ENCODE results near the gene PWWP3B.
A peak's percentile ranks its signal among the peaks of the same experiment; 100 is the strongest.

Gene PWWP3B

GRCh38 chrX:106170318-106170717 lies 2.2 kb downstream of the PWWP3B start:
- no peak for TF ChIP-seq USF1 (IDR thresholded peaks at IDR 0.05)
- peak; percentile 44 for TF ChIP-seq RAD21 (IDR thresholded peaks at IDR 0.05; ENCODE audit: low read depth)

- TF ChIP-seq YY1 (IDR thresholded peaks at IDR 0.05; ENCODE audit: low read depth) (no peak), REST (IDR thresholded peaks at IDR 0.05; ENCODE audit: low read depth) (no peak), TEAD4 (IDR thresholded peaks at IDR 0.05) (no peak), CREB1 (IDR thresholded peaks at IDR 0.05; ENCODE audit: low read depth) (no peak), NFIC (IDR thresholded peaks at IDR 0.05) (no peak), RAD21 (IDR thresholded peaks at IDR 0.05; ENCODE audit: low read depth) (no peak), EGR1 (IDR thresholded peaks at IDR 0.05) (no peak), TCF12 (IDR thresholded peaks at IDR 0.05; ENCODE audit: low read depth) (no peak), EP300 (IDR thresholded peaks at IDR 0.05; ENCODE audit: borderline replicate concordance) (no peak), USF1 (IDR thresholded peaks at IDR 0.05) (no peak), FOXM1 (IDR thresholded peaks at IDR 0.05; ENCODE audit: borderline replicate concordance, low read depth) (no peak), TAF1 (IDR thresholded peaks at IDR 0.05; ENCODE audit: low read depth) (no peak), CEBPB (IDR thresholded peaks at IDR 0.05) (no peak), ZBTB7A (IDR thresholded peaks at IDR 0.05; ENCODE audit: low read depth) (no peak), MAX (IDR thresholded peaks at IDR 0.05) (no peak)
These were observed 3.3 kb downstream of the PWWP3B start for GRCh38 chrX:106171293-106171820.

- TF ChIP-seq REST (IDR thresholded peaks at IDR 0.05; ENCODE audit: low read depth), result no peak
- TF ChIP-seq ZBTB7A (IDR thresholded peaks at IDR 0.05; ENCODE audit: low read depth), result no peak
- TF ChIP-seq TAF1 (IDR thresholded peaks at IDR 0.05; ENCODE audit: low read depth), result no peak
- no peak for TF ChIP-seq YY1 (IDR thresholded peaks at IDR 0.05; ENCODE audit: low read depth)
These were observed 9.2 kb downstream of the PWWP3B start for GRCh38 chrX:106177106-106177981.

- no peak for TF ChIP-seq TAF1 (IDR thresholded peaks at IDR 0.05; ENCODE audit: low read depth)
- TF ChIP-seq EGR1 (IDR thresholded peaks at IDR 0.05), result no peak
- no peak for TF ChIP-seq MAX (IDR thresholded peaks at IDR 0.05)
- TF ChIP-seq CEBPB (IDR thresholded peaks at IDR 0.05), result no peak
- no peak for TF ChIP-seq TEAD4 (IDR thresholded peaks at IDR 0.05)
- TF ChIP-seq YY1 (IDR thresholded peaks at IDR 0.05; ENCODE audit: low read depth), result no peak
These were observed 9.8 kb downstream of the PWWP3B start for GRCh38 chrX:106177982-106178321.

- TF ChIP-seq NFIC (IDR thresholded peaks at IDR 0.05), result no peak
- no peak for TF ChIP-seq YY1 (IDR thresholded peaks at IDR 0.05; ENCODE audit: low read depth)
- no peak for TF ChIP-seq FOXM1 (IDR thresholded peaks at IDR 0.05; ENCODE audit: borderline replicate concordance, low read depth)
- no peak for TF ChIP-seq CREB1 (IDR thresholded peaks at IDR 0.05; ENCODE audit: low read depth)
- no peak for TF ChIP-seq EGR1 (IDR thresholded peaks at IDR 0.05)
- TF ChIP-seq TEAD4 (IDR thresholded peaks at IDR 0.05), result no peak
- no peak for TF ChIP-seq REST (IDR thresholded peaks at IDR 0.05; ENCODE audit: low read depth)
- no peak for TF ChIP-seq CEBPB (IDR thresholded peaks at IDR 0.05)
- no peak for TF ChIP-seq TCF12 (IDR thresholded peaks at IDR 0.05; ENCODE audit: low read depth)
- TF ChIP-seq TAF1 (IDR thresholded peaks at IDR 0.05; ENCODE audit: low read depth), result no peak
- TF ChIP-seq ZBTB7A (IDR thresholded peaks at IDR 0.05; ENCODE audit: low read depth), result no peak
These were observed 10.7 kb downstream of the PWWP3B start for GRCh38 chrX:106178826-106179225.

Data from Ishikawa (cell line).